GOT3 (cell line): ENCODE results near the gene MYADM.
A peak's percentile ranks its signal among the peaks of the same experiment; 100 is the strongest.
"Not testable (repeated sequence)": the region's sequence is repeated elsewhere in the genome, so short reads cannot be mapped to it uniquely, and the experiment has no call there.

ENCODE experiments used
- DNase-seq: peaks from one replicate; lab custom pipeline; 2025; ENCODE audit warnings: mixed read lengths; lab: John Stamatoyannopoulos, UW

MYADM gene

GRCh38 chr19:53868892-53869804 is 1.5 kb downstream of the MYADM start:
- peak; percentile 66 for DNase-seq

DNA sequence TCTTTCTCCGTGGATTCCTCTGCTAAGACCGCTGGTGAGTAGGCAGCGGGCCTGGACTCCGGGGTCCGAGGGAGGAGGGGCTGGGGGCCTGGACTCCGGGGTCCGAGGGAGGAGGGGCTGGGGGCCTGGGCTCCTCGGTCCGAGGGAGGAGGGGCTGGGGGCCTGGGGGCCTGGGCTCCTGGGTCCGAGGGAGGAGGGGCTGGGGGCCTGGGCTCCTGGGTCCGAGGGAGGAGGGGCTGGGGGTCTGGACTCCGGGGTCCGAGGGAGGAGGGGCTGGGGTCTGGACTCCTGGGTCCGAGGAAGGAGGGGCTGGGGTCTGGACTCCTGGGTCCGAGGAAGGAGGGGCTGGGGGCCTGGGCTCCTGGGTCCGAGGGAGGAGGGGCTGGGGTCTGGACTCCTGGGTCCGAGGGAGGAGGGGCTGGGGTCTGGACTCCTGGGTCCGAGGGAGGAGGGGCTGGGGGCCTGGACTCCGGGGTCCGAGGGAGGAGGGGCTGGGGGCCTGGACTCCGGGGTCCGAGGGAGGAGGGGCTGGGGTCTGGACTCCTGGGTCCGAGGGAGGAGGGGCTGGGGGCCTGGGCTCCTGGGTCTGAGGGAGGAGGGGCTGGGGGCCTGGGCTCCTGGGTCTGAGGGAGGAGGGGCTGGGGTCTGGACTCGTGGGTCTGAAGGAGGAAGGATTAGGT is 2.3 kb downstream of the MYADM start:
- DNase-seq, result not testable (repeated sequence)

DNA sequence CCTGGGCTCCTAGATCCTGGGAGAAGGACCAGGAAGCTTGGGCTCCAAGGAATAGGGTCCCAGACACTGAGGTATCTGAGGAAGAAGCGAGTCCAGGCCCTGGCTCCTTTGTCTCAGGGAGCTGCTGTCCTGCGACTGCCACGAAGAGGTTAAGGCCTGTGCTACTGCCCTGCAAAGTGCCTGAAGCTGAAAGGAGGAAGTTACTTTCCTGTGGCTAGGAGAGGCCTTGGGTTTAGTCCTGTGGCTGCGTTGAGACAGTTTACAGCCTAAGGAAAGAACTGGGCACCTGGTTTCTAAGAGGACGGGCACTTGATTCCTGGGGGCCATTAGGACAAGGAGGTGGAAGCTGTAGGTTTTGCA is 2.8 kb downstream of the MYADM start:
- no peak for DNase-seq

- DNase-seq, result no peak
Measured at GRCh38 chr19:53871454-53871853, 3.8 kb downstream of the MYADM start.

DNA sequence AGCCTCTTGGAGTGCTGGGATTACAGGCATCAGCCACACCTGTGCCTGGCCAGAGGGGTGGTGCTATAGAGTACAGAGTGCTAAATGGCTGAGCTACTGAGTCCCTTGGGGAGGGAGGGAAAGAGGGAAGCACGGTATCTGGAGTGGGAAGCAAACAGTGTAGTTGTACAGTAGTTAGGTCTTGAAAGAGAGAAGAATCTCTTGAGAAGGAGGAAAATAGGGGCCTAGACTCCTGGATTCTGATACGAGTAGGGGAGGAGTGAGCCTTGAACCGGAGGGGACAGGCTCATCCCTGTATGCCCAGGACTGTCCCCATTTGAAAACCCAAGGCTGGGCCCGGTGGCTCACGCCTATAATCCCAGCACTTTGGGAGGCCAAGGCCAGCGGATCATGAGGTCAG is 5.1 kb downstream of the MYADM start:
- DNase-seq, result no peak

DNA sequence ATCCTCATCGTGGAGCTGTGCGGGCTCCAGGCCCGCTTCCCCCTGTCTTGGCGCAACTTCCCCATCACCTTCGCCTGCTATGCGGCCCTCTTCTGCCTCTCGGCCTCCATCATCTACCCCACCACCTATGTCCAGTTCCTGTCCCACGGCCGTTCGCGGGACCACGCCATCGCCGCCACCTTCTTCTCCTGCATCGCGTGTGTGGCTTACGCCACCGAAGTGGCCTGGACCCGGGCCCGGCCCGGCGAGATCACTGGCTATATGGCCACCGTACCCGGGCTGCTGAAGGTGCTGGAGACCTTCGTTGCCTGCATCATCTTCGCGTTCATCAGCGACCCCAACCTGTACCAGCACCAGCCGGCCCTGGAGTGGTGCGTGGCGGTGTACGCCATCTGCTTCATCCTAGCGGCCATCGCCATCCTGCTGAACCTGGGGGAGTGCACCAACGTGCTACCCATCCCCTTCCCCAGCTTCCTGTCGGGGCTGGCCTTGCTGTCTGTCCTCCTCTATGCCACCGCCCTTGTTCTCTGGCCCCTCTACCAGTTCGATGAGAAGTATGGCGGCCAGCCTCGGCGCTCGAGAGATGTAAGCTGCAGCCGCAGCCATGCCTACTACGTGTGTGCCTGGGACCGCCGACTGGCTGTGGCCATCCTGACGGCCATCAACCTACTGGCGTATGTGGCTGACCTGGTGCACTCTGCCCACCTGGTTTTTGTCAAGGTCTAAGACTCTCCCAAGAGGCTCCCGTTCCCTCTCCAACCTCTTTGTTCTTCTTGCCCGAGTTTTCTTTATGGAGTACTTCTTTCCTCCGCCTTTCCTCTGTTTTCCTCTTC is 6.3 kb downstream of the MYADM start:
- DNase-seq, result no peak

GRCh38 chr19:53874606-53874990 is 6.9 kb downstream of the MYADM start:
- DNase-seq, result no peak

- no peak for DNase-seq
Measured at GRCh38 chr19:53875602-53876325, 8.1 kb downstream of the MYADM start.

DNA sequence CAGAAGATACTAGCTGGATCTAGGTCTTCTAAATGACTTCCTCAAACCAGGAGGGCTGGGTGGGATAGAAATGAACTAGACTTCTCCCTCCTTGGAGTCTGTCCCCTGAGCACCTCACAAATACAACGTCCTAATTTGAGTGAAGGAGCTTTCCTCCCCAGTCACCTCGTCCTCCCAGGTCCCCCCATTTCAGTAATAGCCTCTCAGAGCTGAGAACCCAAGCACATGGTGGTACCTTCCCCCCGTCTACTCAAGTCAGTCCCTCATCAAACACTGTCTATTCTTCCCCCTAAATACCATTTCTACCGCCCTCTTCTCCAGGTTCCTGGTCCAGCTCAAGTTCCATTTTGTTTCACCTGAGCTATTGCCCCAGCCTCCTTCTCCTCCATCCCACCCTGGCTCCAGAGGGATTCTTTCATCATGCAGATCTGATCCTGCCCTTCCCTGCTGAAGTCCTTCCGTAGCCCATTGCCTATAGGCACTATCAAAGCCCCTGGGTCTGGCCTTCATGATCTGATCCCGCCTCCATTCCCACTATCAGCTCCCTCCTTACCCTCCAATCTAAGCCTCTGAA is 9.1 kb downstream of the MYADM start:
- DNase-seq, result no peak

DNA sequence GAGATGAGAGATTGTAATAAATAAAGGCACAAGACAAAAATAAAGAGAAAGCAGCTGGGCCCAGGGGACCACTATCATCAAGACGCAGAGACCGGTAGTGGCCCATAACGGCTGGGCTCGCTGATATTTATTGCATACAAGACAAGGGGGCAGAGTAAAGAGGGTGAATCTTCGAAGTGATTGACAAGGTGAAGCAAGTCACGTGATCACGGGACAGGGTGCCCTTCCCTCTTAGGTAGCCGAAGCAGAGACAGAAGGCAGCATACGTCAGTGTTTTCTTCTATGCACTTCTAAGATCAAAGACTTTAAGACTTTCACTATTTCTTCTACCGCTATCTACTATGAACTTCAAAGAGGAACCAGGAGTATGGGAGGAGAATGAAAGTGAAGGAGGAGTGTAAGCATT is 9.7 kb downstream of the MYADM start:
- DNase-seq, result no peak

- no peak for DNase-seq
Measured at GRCh38 chr19:53878776-53879139, 11.1 kb downstream of the MYADM start.

DNA sequence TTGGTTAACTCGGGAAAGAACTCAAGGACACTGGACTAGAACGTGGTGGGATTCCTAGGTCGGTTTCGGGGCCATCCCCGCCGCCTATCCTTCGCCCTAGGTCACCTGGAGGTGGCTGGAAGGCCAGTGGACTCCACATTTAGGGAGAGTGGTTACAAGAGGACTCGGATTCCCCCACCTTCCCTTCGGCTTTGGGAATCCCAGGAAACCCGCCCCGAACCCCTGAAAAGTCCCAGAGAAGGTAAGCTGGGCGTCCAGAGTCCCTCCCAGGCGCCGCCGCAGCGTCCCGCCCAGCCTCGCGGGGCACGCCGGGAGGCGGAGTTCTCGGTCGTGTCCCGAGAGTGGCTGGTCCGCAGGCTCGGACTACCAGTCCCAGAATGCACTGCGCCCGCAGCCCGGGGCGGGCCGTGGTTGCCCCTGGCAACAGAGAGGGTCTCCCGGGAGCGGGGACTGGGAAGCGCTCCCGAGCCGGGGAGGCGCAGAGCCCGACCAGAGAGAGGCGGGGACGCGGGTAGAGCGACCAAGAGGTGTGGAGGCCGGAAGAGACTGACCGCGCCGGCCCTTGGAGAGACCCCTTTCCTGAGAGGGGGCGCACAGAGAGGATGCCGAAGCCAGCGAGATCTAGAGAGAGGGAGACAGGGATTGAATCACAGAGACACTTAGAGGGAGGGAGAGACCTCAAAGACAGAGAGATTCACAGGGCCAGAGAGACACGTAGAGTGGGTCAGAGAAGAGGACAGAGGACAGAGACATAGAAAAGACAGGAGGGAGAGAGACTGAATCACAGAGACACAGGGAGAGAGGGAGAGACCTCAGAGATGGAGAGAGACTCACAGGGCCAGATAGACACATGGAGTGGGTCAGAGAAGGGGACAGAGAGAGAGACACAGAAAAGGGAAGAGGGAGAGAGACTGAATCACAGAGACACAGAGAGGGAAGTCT is 11.7 kb downstream of the MYADM start:
- DNase-seq, result peak; percentile 89

- DNase-seq, result no peak
Measured at GRCh38 chr19:53880711-53881481, 13.2 kb downstream of the MYADM start.

- no peak for DNase-seq
Measured at GRCh38 chr19:53881482-53882390, 14.1 kb downstream of the MYADM start, which contains the start of gene PRKCG. TSS of gene PRKCG (plus strand) at chr19:53882197. CDS start at chr19:53882495, 298 bp downstream.

DNA sequence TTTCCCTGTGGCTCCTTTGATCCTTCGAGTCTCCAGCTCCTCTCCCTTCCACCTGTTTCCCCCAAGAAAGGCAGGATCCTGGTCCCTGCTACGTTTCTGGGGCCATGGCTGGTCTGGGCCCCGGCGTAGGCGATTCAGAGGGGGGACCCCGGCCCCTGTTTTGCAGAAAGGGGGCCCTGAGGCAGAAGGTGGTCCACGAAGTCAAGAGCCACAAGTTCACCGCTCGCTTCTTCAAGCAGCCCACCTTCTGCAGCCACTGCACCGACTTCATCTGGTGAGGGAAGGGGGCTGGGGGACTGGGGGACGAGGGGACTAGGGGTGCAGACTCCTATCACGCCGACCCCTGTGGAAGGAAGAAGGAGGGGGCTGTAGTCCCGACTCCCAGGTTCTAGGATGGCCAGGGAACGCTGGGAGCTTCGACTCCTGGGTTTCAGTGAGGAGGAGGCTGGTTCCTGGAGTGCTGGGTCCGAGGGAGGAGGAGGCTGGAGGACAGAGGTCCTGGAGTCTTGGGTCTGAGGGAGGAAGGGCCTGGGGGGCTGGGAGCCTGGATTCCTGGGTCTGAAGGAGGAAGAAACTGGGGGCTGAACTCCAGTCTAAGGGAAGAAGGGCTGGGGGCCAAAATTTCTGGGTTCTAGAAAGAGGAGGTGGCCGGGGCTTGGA is 14.8 kb downstream of the MYADM start:
- DNase-seq, result no peak

GRCh38 chr19:53883231-53883661 is 15.6 kb downstream of the MYADM start:
- no peak for DNase-seq

- no peak for DNase-seq
Measured at GRCh38 chr19:53883741-53884140, 16.1 kb downstream of the MYADM start.

DNA sequence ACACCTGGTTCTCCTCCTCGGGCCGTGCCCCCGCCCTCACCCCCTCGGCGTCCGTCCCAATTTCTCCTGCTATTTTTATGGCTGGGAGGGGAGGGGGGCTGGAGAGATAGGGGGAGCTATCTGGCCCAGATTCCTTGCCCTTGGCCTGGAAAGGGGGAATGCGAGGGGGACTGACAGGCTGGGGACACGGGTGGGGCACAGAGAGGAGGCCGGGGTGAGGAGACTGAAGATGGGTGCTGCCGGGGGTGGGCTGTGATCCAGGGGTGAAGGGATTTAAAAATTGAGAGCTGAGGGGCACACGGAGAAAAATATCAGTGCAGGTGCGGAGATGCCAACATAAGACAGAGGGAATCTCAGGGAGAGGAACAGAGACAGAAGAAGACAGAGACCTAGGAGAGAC is 16.6 kb downstream of the MYADM start:
- DNase-seq, result no peak
